Neural crest cell (in vitro differentiated cells): ENCODE measurements around the gene SP9. TPM values are rescaled to one million over a fixed set of nuclear protein-coding genes. Genes with fewer than 3 reads are reported as not detected.
A peak's percentile ranks its signal among the peaks of the same experiment; 100 is the strongest.

Source experiments
- DNase-seq: peaks from one replicate; pipeline ENCODE4 v3.0.0; 2021; ENCODE audit warnings: low read depth, mixed read lengths, low spot score
- H3K27ac Mint-ChIP-seq: one replicate; pipeline ENCODE4 v1.8.0; 2021; ENCODE audit warnings: mild to moderate bottlenecking, mixed read lengths; ENCODE audit not compliant: unreplicated experiment
- H3K27me3 Mint-ChIP-seq: 2 replicates; pipeline ENCODE4 v1.8.0; 2021; ENCODE audit warnings: low read depth, mild to moderate bottlenecking, mixed read lengths
- H3K36me3 Mint-ChIP-seq: 2 replicates; pipeline ENCODE4 v1.8.0; 2021; ENCODE audit warnings: low read depth, mild to moderate bottlenecking, mixed read lengths
- H3K4me1 Mint-ChIP-seq: 2 replicates; pipeline ENCODE4 v1.8.0; 2021; ENCODE audit warnings: mixed read lengths
- H3K4me3 Mint-ChIP-seq: one replicate; pipeline ENCODE4 v1.8.0; 2021; ENCODE audit warnings: mild to moderate bottlenecking, mixed read lengths
- H3K9me3 Mint-ChIP-seq: 2 replicates; pipeline ENCODE4 v1.8.0; 2021; ENCODE audit warnings: mixed read lengths
- CTCF ChIP-seq: fragments of 200-600 bp; sonication (generic); conservative IDR thresholded peaks from 2 replicates; pipeline ENCODE4 v1.5.0; 2021; ENCODE audit warnings: antibody characterized with exemption, mild to moderate bottlenecking
- total RNA-seq: library from RNA; stranded (reverse); gene quantifications from 2 replicates; pipeline ENCODE4 v1.2.1, GENCODE V29; 2021

Gene SP9
- total RNA-seq, 1 donor from 2014 or later: 1.9 TPM

- DNase-seq: no peak
- no peak for TF ChIP-seq CTCF
- Mint-ChIP-seq H3K9me3 (no peaks in the 10 kb centered on the region), H3K36me3 (no peaks in the 10 kb centered on the region), H3K4me3 (no peak overlapping the region), H3K27ac (no peak overlapping the region), H3K27me3 (peaks cover 73% of the 10 kb centered on the region), H3K4me1 (peaks cover 15% of the 10 kb centered on the region)
Measured at GRCh38 chr2:174322149-174322548, 12.6 kb upstream of the SP9 start.

DNA sequence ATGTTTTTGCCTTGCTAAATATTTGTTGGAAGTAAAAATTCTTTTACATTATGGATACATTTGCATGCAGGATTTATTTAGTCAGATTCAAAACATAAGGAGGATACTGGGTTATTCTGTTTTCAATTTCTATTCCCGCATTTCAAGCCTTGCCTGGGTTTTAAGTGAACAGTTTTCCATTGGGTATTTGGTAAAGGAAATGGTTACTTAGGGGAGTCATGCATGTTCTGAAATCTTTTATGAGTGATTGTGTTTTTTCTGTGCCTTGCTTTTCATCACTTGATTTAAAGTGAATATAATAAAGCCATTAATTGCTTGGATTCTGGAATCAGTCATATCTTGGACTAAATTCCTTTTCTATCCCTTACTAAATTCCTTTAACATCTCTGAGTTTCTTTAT is 12.0 kb upstream of the SP9 start:
- H3K9me3 Mint-ChIP-seq: no peaks in the 10 kb centered on the region
- H3K36me3 Mint-ChIP-seq: peaks cover 3% of the 10 kb centered on the region
- no peak for TF ChIP-seq CTCF
- H3K4me3 Mint-ChIP-seq: no peak overlapping the region
- H3K27ac Mint-ChIP-seq: no peak overlapping the region
- peaks cover 77% of the 10 kb centered on the region for H3K27me3 Mint-ChIP-seq
- H3K4me1 Mint-ChIP-seq: peaks cover 20% of the 10 kb centered on the region
- no peak for DNase-seq

- no peak for TF ChIP-seq CTCF
- Mint-ChIP-seq H3K4me1 (peaks cover 33% of the 10 kb centered on the region), H3K9me3 (no peaks in the 10 kb centered on the region), H3K36me3 (peaks cover 3% of the 10 kb centered on the region), H3K4me3 (no peak overlapping the region), H3K27me3 (peaks cover 90% of the 10 kb centered on the region), H3K27ac (no peak overlapping the region)
- DNase-seq: no peak
Measured at GRCh38 chr2:174324530-174324929, 10.2 kb upstream of the SP9 start.

- no peak for DNase-seq
- Mint-ChIP-seq H3K27ac (no peak overlapping the region), H3K27me3 (peaks cover 93% of the 10 kb centered on the region), H3K36me3 (peaks cover 3% of the 10 kb centered on the region), H3K4me1 (peaks cover 33% of the 10 kb centered on the region), H3K4me3 (peak overlapping the region; percentile 88), H3K9me3 (no peaks in the 10 kb centered on the region)
- TF ChIP-seq CTCF: no peak
Measured at GRCh38 chr2:174325373-174326160, 9.2 kb upstream of the SP9 start.

- no peak for TF ChIP-seq CTCF
- no peak overlapping the region for H3K27ac Mint-ChIP-seq
- peak; percentile 22 for DNase-seq
Measured at GRCh38 chr2:174326161-174327020, 8.4 kb upstream of the SP9 start.

More at GRCh38 chr2:174326161-174327020, 8.4 kb upstream of the SP9 start:
- H3K4me3 Mint-ChIP-seq: peak overlapping the region; percentile 88
- peaks cover 36% of the 10 kb centered on the region for H3K4me1 Mint-ChIP-seq
- peaks cover 94% of the 10 kb centered on the region for H3K27me3 Mint-ChIP-seq
- H3K9me3 Mint-ChIP-seq: no peaks in the 10 kb centered on the region
- peaks cover 3% of the 10 kb centered on the region for H3K36me3 Mint-ChIP-seq
